ENCODE measurements around the gene SOWAHA.
"Not testable (repeated sequence)": the region's sequence is repeated elsewhere in the genome, so short reads cannot be mapped to it uniquely, and the experiment has no call there.

The SOWAHA gene

GRCh38 chr5:132828846-132829494, 15.9 kb downstream of the SOWAHA start:
- DNase-seq, result no peak

GRCh38 chr5:132829742-132830435, 16.8 kb downstream of the SOWAHA start:
- no peak for DNase-seq

- no peak for DNase-seq
Measured at GRCh38 chr5:132830436-132831094, 17.5 kb downstream of the SOWAHA start, which contains the start of gene SHROOM1. TSS of gene SHROOM1 (minus strand) at chr5:132830647. CDS start at chr5:132826140, 4,507 bp downstream.

GRCh38 chr5:132831095-132831860, 18.2 kb downstream of the SOWAHA start:
- DNase-seq, result no peak

GRCh38 chr5:132832612-132833011, 19.5 kb downstream of the SOWAHA start:
- DNase-seq, result no peak

- no peak for DNase-seq
Measured at GRCh38 chr5:132834057-132834456, 21.0 kb downstream of the SOWAHA start.

- DNase-seq, result no peak
Measured at GRCh38 chr5:132836852-132837251, 23.8 kb downstream of the SOWAHA start.

- DNase-seq, result no peak
Measured at GRCh38 chr5:132837868-132838267, 24.8 kb downstream of the SOWAHA start.

- no peak for DNase-seq
Measured at GRCh38 chr5:132838516-132839282, 25.6 kb downstream of the SOWAHA start.

- DNase-seq, result no peak
Measured at GRCh38 chr5:132839426-132840301, 26.6 kb downstream of the SOWAHA start.

GRCh38 chr5:132840313-132840712, 27.2 kb downstream of the SOWAHA start:
- no peak for DNase-seq

GRCh38 chr5:132840896-132841295, 27.8 kb downstream of the SOWAHA start:
- DNase-seq, result no peak

- no peak for DNase-seq
Measured at GRCh38 chr5:132841305-132841704, 28.2 kb downstream of the SOWAHA start.

GRCh38 chr5:132848270-132848669, 35.2 kb downstream of the SOWAHA start:
- no peak for DNase-seq

- no peak for DNase-seq
Measured at GRCh38 chr5:132849347-132849746, 36.2 kb downstream of the SOWAHA start.

GRCh38 chr5:132850066-132850465, 37.0 kb downstream of the SOWAHA start:
- no peak for DNase-seq

GRCh38 chr5:132853323-132853722, 40.2 kb downstream of the SOWAHA start:
- no peak for DNase-seq

- no peak for DNase-seq
Measured at GRCh38 chr5:132853790-132854189, 40.7 kb downstream of the SOWAHA start.

GRCh38 chr5:132854301-132854700, 41.2 kb downstream of the SOWAHA start:
- DNase-seq, result no peak

- not testable (repeated sequence) for DNase-seq
Measured at GRCh38 chr5:132854992-132855391, 41.9 kb downstream of the SOWAHA start.

- no peak for DNase-seq
Measured at GRCh38 chr5:132856011-132856410, 42.9 kb downstream of the SOWAHA start.
